Activated B cell treated with CpG ODN at 0.5 μM for 24 hours (primary cell): ENCODE results near the gene PIGC. TPM values are rescaled to one million over a fixed set of nuclear protein-coding genes. Genes with fewer than 3 reads are reported as not detected.

Experiments used
- ATAC-seq: fragments of 200-7000 bp; cut with Tn5 transposase; one replicate; pipeline ENCODE4 v1.10.0; 2021; ENCODE audit warnings: low read depth, mild to moderate bottlenecking, moderate library complexity
- CTCF ChIA-PET: fragments of 350-600 bp; sonication (Branson Sonifier 250); formaldehyde crosslinking; loops from one replicate; lab custom pipeline; 2021; ENCODE audit warnings: antibody characterized with exemption; lab: Charles Lee
- POLR2A ChIA-PET: fragments of 350-600 bp; sonication (Branson Sonifier 250); formaldehyde crosslinking; loops from one replicate; lab custom pipeline; 2021; ENCODE audit warnings: antibody characterized with exemption; lab: Charles Lee
- DNase-seq: peaks from one replicate; pipeline ENCODE4 v3.0.0; 2022
- H3K27ac Mint-ChIP-seq: one replicate; pipeline ENCODE4 v1.8.0; 2020; ENCODE audit warnings: mixed read lengths
- H3K27me3 Mint-ChIP-seq: one replicate; pipeline ENCODE4 v1.8.0; 2021; ENCODE audit warnings: mixed read lengths
- H3K36me3 Mint-ChIP-seq: one replicate; pipeline ENCODE4 v1.8.0; 2021; ENCODE audit warnings: low read depth, mixed read lengths
- H3K4me1 Mint-ChIP-seq: one replicate; pipeline ENCODE4 v1.8.0; 2021; ENCODE audit warnings: mixed read lengths
- H3K4me3 Mint-ChIP-seq: one replicate; pipeline ENCODE4 v1.8.0; 2020; ENCODE audit warnings: mild to moderate bottlenecking, mixed read lengths
- H3K9me3 Mint-ChIP-seq: one replicate; pipeline ENCODE4 v1.8.0; 2020; ENCODE audit warnings: mixed read lengths
- CTCF ChIP-seq: fragments of 200-600 bp; IDR thresholded peaks from one replicate; pipeline ENCODE4 v1.8.0; 2022; ENCODE audit warnings: antibody characterized with exemption, mild to moderate bottlenecking
- intact Hi-C: fragments of 100-400 bp; cut with micrococcal nuclease; formaldehyde crosslinking; loops from one replicate; pipeline ENCODE4 v1.15.1; 2024
- total RNA-seq: library from RNA; stranded (reverse); gene quantifications from 2 replicates; pipeline ENCODE4 v1.2.3, GENCODE V29; 2022

Gene PIGC
- total RNA-seq, 1 donor from 2014 or later, result 24.2 TPM

- Mint-ChIP-seq H3K4me3 (no peak overlapping the region), H3K27me3 (peaks cover 10% of the 10 kb centered on the region), H3K4me1 (no peaks in the 10 kb centered on the region), H3K27ac (no peak overlapping the region), H3K9me3 (no peaks in the 10 kb centered on the region), H3K36me3 (no peaks in the 10 kb centered on the region)
- CTCF ChIA-PET, result no interaction called here
- intact Hi-C loops, result no loop called here
- POLR2A ChIA-PET, result no interaction called here
- no peak for TF ChIP-seq CTCF
- no peak for ATAC-seq
- DNase-seq, result no peak
Measured at GRCh38 chr1:172460887-172461315, 17.0 kb upstream of the PIGC start.

GRCh38 chr1:172460177-172460576 lies 16.3 kb upstream of the PIGC start:
- Mint-ChIP-seq H3K9me3 (no peaks in the 10 kb centered on the region), H3K4me3 (no peak overlapping the region), H3K36me3 (no peaks in the 10 kb centered on the region), H3K27me3 (peaks cover 5% of the 10 kb centered on the region), H3K4me1 (no peaks in the 10 kb centered on the region), H3K27ac (no peak overlapping the region)
- intact Hi-C loops, result no loop called here
- POLR2A ChIA-PET, result no interaction called here
- DNase-seq (no peak), ATAC-seq (no peak)
- TF ChIP-seq CTCF, result no peak
- CTCF ChIA-PET, result no interaction called here

- CTCF ChIA-PET, result interaction anchor here (0.9 kb wide), 1 partner anchor 13 kb away, joined by 3 read pairs; no protein-coding TSS in a partner anchor
- DNase-seq (no peak), ATAC-seq (no peak)
- Mint-ChIP-seq H3K9me3 (no peaks in the 10 kb centered on the region), H3K4me1 (no peaks in the 10 kb centered on the region), H3K27me3 (peaks cover 4% of the 10 kb centered on the region), H3K36me3 (no peaks in the 10 kb centered on the region), H3K4me3 (no peak overlapping the region), H3K27ac (no peak overlapping the region)
- TF ChIP-seq CTCF, result no peak
- intact Hi-C loops, result no loop called here
- POLR2A ChIA-PET, result no interaction called here
Measured at GRCh38 chr1:172457479-172458130, 13.7 kb upstream of the PIGC start.

GRCh38 chr1:172456344-172456769 lies 12.5 kb upstream of the PIGC start:
- no peak for DNase-seq
- Mint-ChIP-seq H3K27ac (no peak overlapping the region), H3K4me3 (no peak overlapping the region), H3K4me1 (no peaks in the 10 kb centered on the region), H3K9me3 (no peaks in the 10 kb centered on the region), H3K36me3 (no peaks in the 10 kb centered on the region), H3K27me3 (peaks cover 4% of the 10 kb centered on the region)
- ChIA-PET POLR2A (no interaction called here), CTCF (interaction anchor here (0.9 kb wide), 1 partner anchor 12 kb away, joined by 3 read pairs; no protein-coding TSS in a partner anchor)
- intact Hi-C loops, result no loop called here
- no peak for TF ChIP-seq CTCF
- no peak for ATAC-seq

GRCh38 chr1:172455451-172455850 lies 11.6 kb upstream of the PIGC start:
- no peaks in the 10 kb centered on the region for H3K4me1 Mint-ChIP-seq
- peaks cover 4% of the 10 kb centered on the region for H3K27me3 Mint-ChIP-seq
- no peak for TF ChIP-seq CTCF
- intact Hi-C loops, result no loop called here
- no peak overlapping the region for H3K4me3 Mint-ChIP-seq
- DNase-seq, result no peak
- POLR2A ChIA-PET, result no interaction called here
- no peaks in the 10 kb centered on the region for H3K36me3 Mint-ChIP-seq
- no peak overlapping the region for H3K27ac Mint-ChIP-seq
- H3K9me3 Mint-ChIP-seq, result no peaks in the 10 kb centered on the region
- no peak for ATAC-seq
- CTCF ChIA-PET, result no interaction called here
